Measurements from ENCODE around the gene ABI2. TPM values are rescaled to one million over a fixed set of nuclear protein-coding genes. Genes with fewer than 3 reads are reported as not detected.

The ABI2 gene
- total RNA-seq, 1 donor from 2014 or later, result 217 TPM

- no peak for DNase-seq
Observed at GRCh38 chr2:203431391-203432185, 103.4 kb downstream of the ABI2 start.

- DNase-seq, result no peak
Observed at GRCh38 chr2:203432811-203433210, 104.6 kb downstream of the ABI2 start.

- no peak for DNase-seq
Observed at GRCh38 chr2:203436496-203436895, 108.3 kb downstream of the ABI2 start.

- no peak for DNase-seq
Observed at GRCh38 chr2:203437511-203437910, 109.3 kb downstream of the ABI2 start.

- DNase-seq, result no peak
Observed at GRCh38 chr2:203438528-203438927, 110.3 kb downstream of the ABI2 start.

- no peak for DNase-seq
Observed at GRCh38 chr2:203440671-203441070, 112.5 kb downstream of the ABI2 start.

GRCh38 chr2:203441463-203441862 is 113.3 kb downstream of the ABI2 start:
- no peak for DNase-seq

- DNase-seq, result no peak
Observed at GRCh38 chr2:203442463-203442862, 114.3 kb downstream of the ABI2 start.

- DNase-seq, result no peak
Observed at GRCh38 chr2:203444738-203445137, 116.5 kb downstream of the ABI2 start.

GRCh38 chr2:203446071-203446481 is 117.9 kb downstream of the ABI2 start:
- DNase-seq, result no peak

- DNase-seq, result no peak
Observed at GRCh38 chr2:203446780-203447179, 118.6 kb downstream of the ABI2 start.

GRCh38 chr2:203450561-203450960 is 122.4 kb downstream of the ABI2 start:
- no peak for DNase-seq

GRCh38 chr2:203451011-203451410 is 122.8 kb downstream of the ABI2 start:
- DNase-seq, result no peak

- no peak for DNase-seq
Observed at GRCh38 chr2:203451689-203452088, 123.5 kb downstream of the ABI2 start.

- DNase-seq, result no peak
Observed at GRCh38 chr2:203453858-203454451, 125.8 kb downstream of the ABI2 start.

GRCh38 chr2:203455209-203455608 is 127.0 kb downstream of the ABI2 start:
- no peak for DNase-seq

GRCh38 chr2:203461746-203462145 is 133.6 kb downstream of the ABI2 start:
- DNase-seq, result no peak

- no peak for DNase-seq
Observed at GRCh38 chr2:203462308-203462707, 134.1 kb downstream of the ABI2 start.

- no peak for DNase-seq
Observed at GRCh38 chr2:203463266-203463678, 135.1 kb downstream of the ABI2 start.

GRCh38 chr2:203469546-203469945 is 141.4 kb downstream of the ABI2 start:
- DNase-seq, result no peak

GRCh38 chr2:203470371-203470770 is 142.2 kb downstream of the ABI2 start:
- DNase-seq, result no peak

- DNase-seq, result no peak
Observed at GRCh38 chr2:203471323-203471722, 143.1 kb downstream of the ABI2 start.

GRCh38 chr2:203476881-203477280 is 148.7 kb downstream of the ABI2 start:
- no peak for DNase-seq

GRCh38 chr2:203480623-203481022 is 152.4 kb downstream of the ABI2 start:
- DNase-seq, result no peak

Measured in occipital lobe (tissue), 2 donors.